ENCODE measurements around the gene IPPK. TPM values are rescaled to one million over a fixed set of nuclear protein-coding genes. Genes with fewer than 3 reads are reported as not detected.

IPPK gene
- total RNA-seq, 1 experiment from 2014 or later, result 15.4 TPM

- peak; percentile 82 for DNase-seq (ENCODE audit: low read depth, low spot score)
- CTCF ChIA-PET, result interaction anchor here (0.6 to 2.0 kb wide), 4 partner anchors 29 to 531 kb away, joined by 3 to 12 read pairs (median 6); no protein-coding TSS in a partner anchor
- H2AFZ ChIP-seq (ENCODE audit: low read depth, low read length, poor library complexity, severe bottlenecking), result no peak overlapping the region
- no peaks in the 10 kb centered on the region for H3K27me3 ChIP-seq (ENCODE audit: insufficient read depth, low read length)
- peak overlapping the region; percentile 87 for H3K27ac ChIP-seq (ENCODE audit: low read depth, low read length)
- RAD21 ChIA-PET (ENCODE audit: low non-redundant PET in 1 of 2, low total read pairs in 2 of 2, uncharacterized antibody in 2 of 2, unreplicated experiment in 2 of 2), result no interaction called here
- intact Hi-C loops (cut with micrococcal nuclease), result no loop called here
- ATAC-seq, result peak; percentile 26
- H3K9me3 ChIP-seq (ENCODE audit: control insufficient read depth in 1 of 2, insufficient read depth in 1 of 2, low read depth in 1 of 2, low read length in 2 of 2), result no peaks in the 10 kb centered on the region
- POLR2A ChIA-PET, result interaction anchor here (0.6 to 1.2 kb wide), 3 partner anchors 137 to 1915 kb away, joined by 3 to 4 read pairs (median 3); no protein-coding TSS in a partner anchor
- peak overlapping the region; percentile 72 to 90 for H3K4me3 ChIP-seq (replicated peaks in 1 of 2; ENCODE audit: low read depth in 1 of 2, low read length in 2 of 2)
- H4K20me1 ChIP-seq (ENCODE audit: insufficient read depth), result no peaks in the 10 kb centered on the region
- H3K4me2 ChIP-seq (ENCODE audit: low read length), result peak overlapping the region; percentile 91
- H3K36me3 ChIP-seq (ENCODE audit: control insufficient read depth in 1 of 2, insufficient read depth in 2 of 2, low read length in 2 of 2), result 0 out of 4 replicates have a peak, but pooled peaks cover 0 to 4% of the 10 kb centered on the region in 2 experiments
- no TSS peak for BruUV-seq (replicated peaks)
- peak overlapping the region; percentile 83 for H3K9ac ChIP-seq (ENCODE audit: low read length)
- peaks cover 50% of the 10 kb centered on the region for H3K79me2 ChIP-seq (ENCODE audit: insufficient read depth, low read length)
- peaks cover 11 to 24% of the 10 kb centered on the region in 2 experiments; a peak in 3 of 4 replicates for H3K4me1 ChIP-seq (ENCODE audit: control insufficient read depth in 1 of 2, insufficient read depth in 2 of 2, low read length in 2 of 2)
- no peaks in the 10 kb centered on the region for H3K9me2 ChIP-seq (ENCODE audit: insufficient read depth)
- no peak for TF ChIP-seq RAD21 (IDR thresholded peaks at IDR 0.05; ENCODE audit: low read depth)
- no peak for TF ChIP-seq REST (IDR thresholded peaks at IDR 0.05; ENCODE audit: low read depth)
- TF ChIP-seq ELF1 (IDR thresholded peaks at IDR 0.05; ENCODE audit: borderline replicate concordance, low read depth), result no peak
- TF ChIP-seq MAX (IDR thresholded peaks at IDR 0.05), result peak; percentile 80
- no peak for TF ChIP-seq ZNF274 (IDR thresholded peaks at IDR 0.05; ENCODE audit: low read depth, low read length)
- TF ChIP-seq ZFX (IDR thresholded peaks at IDR 0.05), result no peak
- TF ChIP-seq YY1 (IDR thresholded peaks at IDR 0.05; ENCODE audit: extremely low read depth, insufficient replicate concordance, low read depth, low read length), result peak; percentile 87
- TF ChIP-seq POLR2A (IDR thresholded peaks at IDR 0.05; ENCODE audit: borderline replicate concordance, extremely low read depth, insufficient read depth, insufficient read length), result no peak
- TF ChIP-seq EGR1 (IDR thresholded peaks at IDR 0.05; ENCODE audit: low read depth), result peak; percentile 81; the same call in 1 of the 2 replicates
- no peak for TF ChIP-seq EZH2phosphoT487 (IDR thresholded peaks at IDR 0.05; ENCODE audit: borderline replicate concordance)
- no peak for TF ChIP-seq CBX3 (IDR thresholded peaks at IDR 0.05; ENCODE audit: low read depth)
- peak; percentile 48; the same call in 1 of the 2 replicates for TF ChIP-seq SRF (IDR thresholded peaks at IDR 0.05; ENCODE audit: low read depth)
- peak; percentile 68 for TF ChIP-seq POLR2AphosphoS5 (IDR thresholded peaks at IDR 0.05; ENCODE audit: low read depth, low read length)
- peak; percentile 87 for TF ChIP-seq FOSL1 (IDR thresholded peaks at IDR 0.05; ENCODE audit: low read depth)
- peak; percentile 42; the same call in 1 of the 2 replicates for TF ChIP-seq CEBPB (IDR thresholded peaks at IDR 0.05; ENCODE audit: low read depth)
- TF ChIP-seq SP1 (IDR thresholded peaks at IDR 0.05; ENCODE audit: low read depth), result peak; percentile 57; the same call in 1 of the 2 replicates
- TF ChIP-seq CTCF (IDR thresholded peaks at IDR 0.05 in 2 of 3, conservative IDR thresholded peaks at IDR 0.05 in 1 of 3; ENCODE audit: borderline replicate concordance in 1 of 3, insufficient read depth in 1 of 3, low read depth in 2 of 3, low read length in 2 of 3), result no peak
- TF ChIP-seq EZH2 (IDR thresholded peaks at IDR 0.05), result no peak
- TF ChIP-seq SIN3A (IDR thresholded peaks at IDR 0.05; ENCODE audit: low read depth), result peak; percentile 84
- TF ChIP-seq ATF3 (IDR thresholded peaks at IDR 0.05), result no peak
- TF ChIP-seq ZBTB33 (IDR thresholded peaks at IDR 0.05; ENCODE audit: extremely low read depth, insufficient replicate concordance, low read length), result no peak
Measured at GRCh38 chr9:92671323-92671722, 1.4 kb upstream of the IPPK start.

All from HCT116 (cell line).